ENCODE data around the gene MYOM1. TPM values are rescaled to one million over a fixed set of nuclear protein-coding genes. Genes with fewer than 3 reads are reported as not detected.

The MYOM1 gene
- polyA plus RNA-seq (2013, experiment 1 of 2) = 0.29 TPM
- polyA plus RNA-seq (2013, experiment 2 of 2) = 0.20 TPM

- Histone ChIP-seq H3K56ac (ENCODE audit: low read length) (peak within 1 kb of the TSS; percentile 35), H3K27ac (ENCODE audit: low read depth, low read length) (no peak within 1 kb of the TSS), H2BK15ac (replicated peaks; ENCODE audit: low read depth) (no peak within 1 kb of the TSS), H3K36me3 (ENCODE audit: control insufficient read depth, insufficient read depth, low read length) (no peaks in the 10 kb centered on the region), H3K4me1 (ENCODE audit: control insufficient read depth, low read depth, low read length) (no peaks in the 10 kb centered on the region), H3K18ac (ENCODE audit: low read length) (peak within 1 kb of the TSS; percentile 9), H3K4ac (ENCODE audit: low read depth, low read length) (no peak within 1 kb of the TSS), H3K79me1 (ENCODE audit: low read length) (no peaks in the 10 kb centered on the region), H3K9ac (ENCODE audit: low read length) (no peak within 1 kb of the TSS), H2BK120ac (ENCODE audit: low read depth, low read length) (no peak within 1 kb of the TSS), H3K4me2 (ENCODE audit: low read length) (no peak within 1 kb of the TSS), H4K8ac (ENCODE audit: low read depth, low read length) (no peak within 1 kb of the TSS), H4K5ac (ENCODE audit: low read length) (no peak within 1 kb of the TSS), H3K27me3 (ENCODE audit: insufficient read depth, low read length, poor library complexity) (no peaks in the 10 kb centered on the region), H2AK5ac (ENCODE audit: low read length) (no peak within 1 kb of the TSS), H3K4me3 (ENCODE audit: low read length) (no peak within 1 kb of the TSS), H3K23ac (ENCODE audit: low read length) (no peak within 1 kb of the TSS), H3K79me2 (ENCODE audit: control insufficient read depth, insufficient read depth, low read length) (no peaks in the 10 kb centered on the region), H2BK5ac (ENCODE audit: low read length) (peak within 1 kb of the TSS; percentile 58)
- DNase-seq = peak; percentile 10
- 100% methylated on average over 1 of the region's 9 CpGs for WGBS (ENCODE audit: extremely low coverage, insufficient coverage, low lambda C conversion rate)
Observed at GRCh38 chr18:3219631-3220335, at the start of gene MYOM1. TSS of gene MYOM1 (minus strand) at chr18:3219968. CDS start at chr18:3215223, 4,745 bp downstream.

GRCh38 chr18:3269241-3269913 is 49.6 kb upstream of the MYOM1 start:
- Histone ChIP-seq H3K4me1 (ENCODE audit: control insufficient read depth, low read depth, low read length) (peaks cover 10% of the 10 kb centered on the region), H4K5ac (ENCODE audit: low read length) (no peak overlapping the region), H3K27ac (ENCODE audit: low read depth, low read length) (no peak overlapping the region), H3K36me3 (ENCODE audit: control insufficient read depth, insufficient read depth, low read length) (no peaks in the 10 kb centered on the region), H3K27me3 (ENCODE audit: insufficient read depth, low read length, poor library complexity) (no peaks in the 10 kb centered on the region), H3K79me1 (ENCODE audit: low read length) (peaks cover 11% of the 10 kb centered on the region), H2AK5ac (ENCODE audit: low read length) (no peak overlapping the region), H3K18ac (ENCODE audit: low read length) (no peak overlapping the region), H3K4me3 (ENCODE audit: low read length) (no peak overlapping the region), H3K79me2 (ENCODE audit: control insufficient read depth, insufficient read depth, low read length) (peaks cover 74% of the 10 kb centered on the region), H3K4me2 (ENCODE audit: low read length) (no peak overlapping the region), H4K8ac (ENCODE audit: low read depth, low read length) (no peak overlapping the region), H2BK15ac (replicated peaks; ENCODE audit: low read depth) (no peak overlapping the region), H2BK120ac (ENCODE audit: low read depth, low read length) (no peak overlapping the region), H3K4ac (ENCODE audit: low read depth, low read length) (no peak overlapping the region), H3K9ac (ENCODE audit: low read length) (no peak overlapping the region), H2BK5ac (ENCODE audit: low read length) (no peak overlapping the region), H3K56ac (ENCODE audit: low read length) (no peak overlapping the region), H3K23ac (ENCODE audit: low read length) (no peak overlapping the region)
- no CpG with 5 or more reads among the region's 4 CpGs for WGBS (ENCODE audit: extremely low coverage, insufficient coverage, low lambda C conversion rate)
- DNase-seq = no peak

- Histone ChIP-seq H4K8ac (ENCODE audit: low read depth, low read length) (no peak overlapping the region), H3K27me3 (ENCODE audit: insufficient read depth, low read length, poor library complexity) (no peaks in the 10 kb centered on the region), H2BK15ac (replicated peaks; ENCODE audit: low read depth) (no peak overlapping the region), H3K23ac (ENCODE audit: low read length) (no peak overlapping the region), H3K4me1 (ENCODE audit: control insufficient read depth, low read depth, low read length) (peaks cover 14% of the 10 kb centered on the region), H3K9ac (ENCODE audit: low read length) (no peak overlapping the region), H2AK5ac (ENCODE audit: low read length) (no peak overlapping the region), H3K4ac (ENCODE audit: low read depth, low read length) (no peak overlapping the region), H3K18ac (ENCODE audit: low read length) (no peak overlapping the region), H4K5ac (ENCODE audit: low read length) (no peak overlapping the region), H3K79me1 (ENCODE audit: low read length) (peaks cover 11% of the 10 kb centered on the region), H3K79me2 (ENCODE audit: control insufficient read depth, insufficient read depth, low read length) (peaks cover 84% of the 10 kb centered on the region), H3K56ac (ENCODE audit: low read length) (no peak overlapping the region), H2BK120ac (ENCODE audit: low read depth, low read length) (no peak overlapping the region), H3K4me2 (ENCODE audit: low read length) (no peak overlapping the region), H3K27ac (ENCODE audit: low read depth, low read length) (no peak overlapping the region), H3K36me3 (ENCODE audit: control insufficient read depth, insufficient read depth, low read length) (no peaks in the 10 kb centered on the region), H2BK5ac (ENCODE audit: low read length) (no peak overlapping the region), H3K4me3 (ENCODE audit: low read length) (no peak overlapping the region)
- DNase-seq = no peak
Observed at GRCh38 chr18:3268306-3268705, 48.5 kb upstream of the MYOM1 start.

GRCh38 chr18:3266062-3266608 is 46.4 kb upstream of the MYOM1 start:
- Histone ChIP-seq H3K4me1 (ENCODE audit: control insufficient read depth, low read depth, low read length) (peaks cover 14% of the 10 kb centered on the region), H3K4me3 (ENCODE audit: low read length) (no peak overlapping the region)

GRCh38 chr18:3265564-3266033 is 45.8 kb upstream of the MYOM1 start:
- H3K36me3 ChIP-seq (ENCODE audit: control insufficient read depth, insufficient read depth, low read length) = no peaks in the 10 kb centered on the region
- H3K4me1 ChIP-seq (ENCODE audit: control insufficient read depth, low read depth, low read length) = peaks cover 17% of the 10 kb centered on the region
- H3K4me2 ChIP-seq (ENCODE audit: low read length) = no peak overlapping the region
- H3K18ac ChIP-seq (ENCODE audit: low read length) = no peak overlapping the region
- H3K27ac ChIP-seq (ENCODE audit: low read depth, low read length) = no peak overlapping the region
- no peak overlapping the region for H2BK5ac ChIP-seq (ENCODE audit: low read length)
- no peak overlapping the region for H4K5ac ChIP-seq (ENCODE audit: low read length)
- H3K4me3 ChIP-seq (ENCODE audit: low read length) = no peak overlapping the region
- H3K56ac ChIP-seq (ENCODE audit: low read length) = no peak overlapping the region
- no peak overlapping the region for H3K23ac ChIP-seq (ENCODE audit: low read length)
- no CpG with 5 or more reads among the region's 3 CpGs for WGBS (ENCODE audit: extremely low coverage, insufficient coverage, low lambda C conversion rate)
- DNase-seq = peak; percentile 84
- peaks cover 6% of the 10 kb centered on the region for H3K79me1 ChIP-seq (ENCODE audit: low read length)
- no peak overlapping the region for H2AK5ac ChIP-seq (ENCODE audit: low read length)
- peaks cover 78% of the 10 kb centered on the region for H3K79me2 ChIP-seq (ENCODE audit: control insufficient read depth, insufficient read depth, low read length)
- H3K9ac ChIP-seq (ENCODE audit: low read length) = no peak overlapping the region
- H3K4ac ChIP-seq (ENCODE audit: low read depth, low read length) = no peak overlapping the region
- H2BK15ac ChIP-seq (replicated peaks; ENCODE audit: low read depth) = no peak overlapping the region
- H4K8ac ChIP-seq (ENCODE audit: low read depth, low read length) = no peak overlapping the region
- no peaks in the 10 kb centered on the region for H3K27me3 ChIP-seq (ENCODE audit: insufficient read depth, low read length, poor library complexity)
- no peak overlapping the region for H2BK120ac ChIP-seq (ENCODE audit: low read depth, low read length)

More at GRCh38 chr18:3266062-3266608, 46.4 kb upstream of the MYOM1 start:
- Histone ChIP-seq H3K27me3 (ENCODE audit: insufficient read depth, low read length, poor library complexity) (no peaks in the 10 kb centered on the region), H2BK120ac (ENCODE audit: low read depth, low read length) (no peak overlapping the region), H3K27ac (ENCODE audit: low read depth, low read length) (no peak overlapping the region), H3K56ac (ENCODE audit: low read length) (no peak overlapping the region), H3K9ac (ENCODE audit: low read length) (no peak overlapping the region), H2AK5ac (ENCODE audit: low read length) (no peak overlapping the region), H3K79me1 (ENCODE audit: low read length) (peaks cover 6% of the 10 kb centered on the region), H3K36me3 (ENCODE audit: control insufficient read depth, insufficient read depth, low read length) (no peaks in the 10 kb centered on the region), H4K8ac (ENCODE audit: low read depth, low read length) (no peak overlapping the region), H3K79me2 (ENCODE audit: control insufficient read depth, insufficient read depth, low read length) (peaks cover 81% of the 10 kb centered on the region), H3K23ac (ENCODE audit: low read length) (no peak overlapping the region), H3K4me2 (ENCODE audit: low read length) (no peak overlapping the region), H4K5ac (ENCODE audit: low read length) (no peak overlapping the region), H2BK5ac (ENCODE audit: low read length) (no peak overlapping the region), H3K18ac (ENCODE audit: low read length) (no peak overlapping the region), H2BK15ac (replicated peaks; ENCODE audit: low read depth) (no peak overlapping the region), H3K4ac (ENCODE audit: low read depth, low read length) (no peak overlapping the region)
- WGBS (ENCODE audit: extremely low coverage, insufficient coverage, low lambda C conversion rate) = no CpG with 5 or more reads among the region's 7 CpGs
- no peak for DNase-seq

All from mesendoderm (in vitro differentiated cells).